DND-41 (cell line): ENCODE measurements around the gene RARRES1.

Experiments
- ATAC-seq: fragments of 200-7000 bp; cut with Tn5 transposase; 3 replicates; pipeline ENCODE4 v1.9.1; 2021; ENCODE audit warnings: low read depth; ENCODE audit not compliant: insufficient read depth
- DNase-seq: peaks from one replicate; pipeline ENCODE4 v3.0.0-alpha.2; 2020
- H2AFZ ChIP-seq: 2 replicates; pipeline ENCODE4 v1.6.0; 2012; ENCODE audit warnings: low read depth, low read length
- H3K27ac ChIP-seq: 2 replicates; pipeline ENCODE4 v1.5.1; 2012; ENCODE audit warnings: low read length, inconsistent platforms
- H3K27me3 ChIP-seq: fragments of 200-600 bp; sonication (generic); 2 replicates; pipeline ENCODE4 v1.6.0; 2012; ENCODE audit warnings: low read length, mild to moderate bottlenecking, inconsistent platforms; ENCODE audit not compliant: insufficient read depth, poor library complexity
- H3K36me3 ChIP-seq: 2 replicates; pipeline ENCODE4 v1.5.1; 2012; ENCODE audit warnings: low read length, inconsistent platforms; ENCODE audit not compliant: insufficient read depth
- H3K4me1 ChIP-seq: 2 replicates; pipeline ENCODE4 v1.5.1; 2012; ENCODE audit warnings: mild to moderate bottlenecking, low read length; ENCODE audit not compliant: insufficient read depth
- H3K4me2 ChIP-seq: 2 replicates; pipeline ENCODE4 v1.6.0; 2012; ENCODE audit warnings: mild to moderate bottlenecking, moderate library complexity, low read length, inconsistent platforms; ENCODE audit not compliant: insufficient read depth
- H3K4me3 ChIP-seq, 2 experiments: fragments of 200-600 bp in 1 of 2; shearing (Covaris generic) in 1 of 2; 2 replicates each; pipeline ENCODE4 v1.5.1; 2012 to 2016; ENCODE audit warnings: inconsistent platforms in 2 of 2, low read length in 2 of 2, mild to moderate bottlenecking in 2 of 2, low read depth in 1 of 2, moderate library complexity in 1 of 2
- H3K79me2 ChIP-seq: 2 replicates; pipeline ENCODE4 v1.6.0; 2012; ENCODE audit warnings: low read length, inconsistent platforms; ENCODE audit not compliant: insufficient read depth
- H3K9ac ChIP-seq: 2 replicates; pipeline ENCODE4 v1.6.0; 2012; ENCODE audit warnings: low read depth, mild to moderate bottlenecking, inconsistent platforms, low read length, moderate library complexity
- H3K9me3 ChIP-seq: 2 replicates; pipeline ENCODE4 v1.5.1; 2012; ENCODE audit warnings: low read length, moderate library complexity, mild to moderate bottlenecking, inconsistent platforms; ENCODE audit not compliant: insufficient read depth, severe bottlenecking
- H4K20me1 ChIP-seq: 2 replicates; pipeline ENCODE4 v1.6.0; 2012; ENCODE audit warnings: low read length; ENCODE audit not compliant: insufficient read depth
- EZH2 ChIP-seq: IDR thresholded peaks from 3 replicates; pipeline ENCODE4 v1.6.1; 2012; ENCODE audit warnings: borderline replicate concordance, low read depth, mild to moderate bottlenecking, moderate library complexity, low read length, inconsistent platforms; ENCODE audit not compliant: severe bottlenecking
- TF ChIP-seq, protein P1 (sequence below): IDR thresholded peaks from 2 replicates; pipeline ENCODE4 v1.5.1; 2012; ENCODE audit warnings: borderline replicate concordance, low read length, moderate library complexity, mild to moderate bottlenecking; ENCODE audit not compliant: poor library complexity, severe bottlenecking; ENCODE audit errors: extremely low read depth

RARRES1 gene, protein sequence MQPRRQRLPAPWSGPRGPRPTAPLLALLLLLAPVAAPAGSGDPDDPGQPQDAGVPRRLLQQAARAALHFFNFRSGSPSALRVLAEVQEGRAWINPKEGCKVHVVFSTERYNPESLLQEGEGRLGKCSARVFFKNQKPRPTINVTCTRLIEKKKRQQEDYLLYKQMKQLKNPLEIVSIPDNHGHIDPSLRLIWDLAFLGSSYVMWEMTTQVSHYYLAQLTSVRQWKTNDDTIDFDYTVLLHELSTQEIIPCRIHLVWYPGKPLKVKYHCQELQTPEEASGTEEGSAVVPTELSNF

DNA sequence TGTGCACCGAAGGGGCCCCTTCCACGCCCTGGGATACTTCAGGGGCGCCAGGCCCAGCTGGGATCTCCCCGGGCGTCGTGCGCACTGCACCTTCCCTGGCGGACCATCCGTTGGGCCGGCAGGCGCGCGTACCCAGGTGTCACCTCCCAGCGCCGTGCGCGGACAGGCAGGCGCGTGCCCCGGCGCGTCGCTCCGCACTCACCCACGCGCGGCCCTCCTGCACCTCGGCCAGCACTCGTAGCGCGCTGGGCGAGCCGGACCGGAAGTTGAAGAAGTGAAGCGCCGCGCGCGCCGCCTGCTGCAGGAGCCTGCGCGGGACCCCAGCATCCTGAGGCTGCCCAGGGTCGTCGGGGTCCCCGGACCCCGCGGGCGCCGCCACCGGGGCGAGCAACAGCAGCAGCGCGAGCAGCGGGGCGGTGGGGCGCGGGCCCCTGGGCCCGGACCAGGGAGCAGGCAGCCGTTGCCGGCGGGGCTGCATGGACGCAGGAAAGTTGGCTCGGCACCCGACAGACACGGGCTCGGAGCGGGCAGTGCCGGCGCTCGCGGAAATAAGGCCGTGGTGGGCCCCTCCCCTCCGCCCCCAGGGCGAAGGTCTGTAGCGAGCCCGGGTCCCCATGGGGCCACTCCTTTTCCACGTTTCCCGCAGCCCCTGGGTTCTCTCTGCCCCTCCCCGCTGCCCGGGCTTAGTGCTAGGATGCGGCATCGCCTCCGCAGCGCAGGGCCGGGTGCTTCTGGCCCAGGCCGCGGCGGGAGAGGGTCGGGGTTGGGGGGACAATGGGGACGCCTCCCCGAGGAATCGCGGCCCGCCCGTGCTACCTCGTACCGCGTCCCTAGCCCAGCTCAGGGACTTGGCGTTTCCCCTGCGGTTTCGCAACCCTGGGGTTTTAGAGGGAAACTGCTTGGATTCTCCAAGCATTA lies at the start of gene RARRES1:
Gene RARRES1 (minus strand): TSS at position 520 of the 918 bp plus-strand sequence. CDS start 42 bp downstream, at position 478.
- Histone ChIP-seq H3K4me1 (peaks cover 2% of the 10 kb centered on the region; the same call in 1 of the 2 replicates), H3K36me3 (no peaks in the 10 kb centered on the region), H3K4me2 (no peak within 1 kb of the TSS), H2AFZ (no peak within 1 kb of the TSS), H3K79me2 (no peaks in the 10 kb centered on the region), H3K9me3 (peaks cover 7% of the 10 kb centered on the region), H3K4me3 (no peak within 1 kb of the TSS), H3K27ac (no peak within 1 kb of the TSS), H3K27me3 (no peaks in the 10 kb centered on the region), H3K9ac (no peak within 1 kb of the TSS), H4K20me1 (no peaks in the 10 kb centered on the region)
- DNase-seq (no peak), ATAC-seq (no peak)
- no peak for TF ChIP-seq EZH2
- TF ChIP-seq, protein P1, sequence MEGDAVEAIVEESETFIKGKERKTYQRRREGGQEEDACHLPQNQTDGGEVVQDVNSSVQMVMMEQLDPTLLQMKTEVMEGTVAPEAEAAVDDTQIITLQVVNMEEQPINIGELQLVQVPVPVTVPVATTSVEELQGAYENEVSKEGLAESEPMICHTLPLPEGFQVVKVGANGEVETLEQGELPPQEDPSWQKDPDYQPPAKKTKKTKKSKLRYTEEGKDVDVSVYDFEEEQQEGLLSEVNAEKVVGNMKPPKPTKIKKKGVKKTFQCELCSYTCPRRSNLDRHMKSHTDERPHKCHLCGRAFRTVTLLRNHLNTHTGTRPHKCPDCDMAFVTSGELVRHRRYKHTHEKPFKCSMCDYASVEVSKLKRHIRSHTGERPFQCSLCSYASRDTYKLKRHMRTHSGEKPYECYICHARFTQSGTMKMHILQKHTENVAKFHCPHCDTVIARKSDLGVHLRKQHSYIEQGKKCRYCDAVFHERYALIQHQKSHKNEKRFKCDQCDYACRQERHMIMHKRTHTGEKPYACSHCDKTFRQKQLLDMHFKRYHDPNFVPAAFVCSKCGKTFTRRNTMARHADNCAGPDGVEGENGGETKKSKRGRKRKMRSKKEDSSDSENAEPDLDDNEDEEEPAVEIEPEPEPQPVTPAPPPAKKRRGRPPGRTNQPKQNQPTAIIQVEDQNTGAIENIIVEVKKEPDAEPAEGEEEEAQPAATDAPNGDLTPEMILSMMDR = no peak

DNA sequence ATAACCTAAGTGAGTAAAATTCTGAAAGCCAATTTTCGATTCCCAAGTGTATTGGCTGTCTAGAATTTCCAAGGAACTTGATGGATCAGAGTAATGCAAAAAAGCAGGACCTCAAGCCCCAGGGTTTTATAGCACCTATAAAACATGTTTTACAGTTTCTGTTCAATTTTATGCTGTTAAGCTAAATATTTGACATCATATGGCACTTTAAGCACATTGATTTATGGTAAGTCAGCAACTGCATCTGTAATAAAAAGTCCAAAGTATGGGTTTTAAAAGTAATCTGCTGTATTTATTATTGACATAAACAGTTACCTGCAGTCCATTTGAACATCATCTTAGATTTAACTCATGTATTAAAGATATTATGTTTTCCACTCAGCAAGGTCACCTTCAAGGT lies 49.6 kb upstream of the RARRES1 start:
- H3K4me1 ChIP-seq = no peaks in the 10 kb centered on the region
- ATAC-seq (no peak), DNase-seq (no peak)
- H3K9me3 ChIP-seq = peaks cover 4% of the 10 kb centered on the region
- no peak overlapping the region for H3K9ac ChIP-seq
- no peaks in the 10 kb centered on the region for H3K79me2 ChIP-seq
- H3K27ac ChIP-seq = no peak overlapping the region
- no peak overlapping the region for H3K4me3 ChIP-seq
- no peak overlapping the region for H2AFZ ChIP-seq
- no peaks in the 10 kb centered on the region for H3K36me3 ChIP-seq
- H4K20me1 ChIP-seq = no peaks in the 10 kb centered on the region
- TF ChIP-seq, protein P1 = no peak
- no peak for TF ChIP-seq EZH2
- H3K27me3 ChIP-seq = no peaks in the 10 kb centered on the region
- H3K4me2 ChIP-seq = no peak overlapping the region

DNA sequence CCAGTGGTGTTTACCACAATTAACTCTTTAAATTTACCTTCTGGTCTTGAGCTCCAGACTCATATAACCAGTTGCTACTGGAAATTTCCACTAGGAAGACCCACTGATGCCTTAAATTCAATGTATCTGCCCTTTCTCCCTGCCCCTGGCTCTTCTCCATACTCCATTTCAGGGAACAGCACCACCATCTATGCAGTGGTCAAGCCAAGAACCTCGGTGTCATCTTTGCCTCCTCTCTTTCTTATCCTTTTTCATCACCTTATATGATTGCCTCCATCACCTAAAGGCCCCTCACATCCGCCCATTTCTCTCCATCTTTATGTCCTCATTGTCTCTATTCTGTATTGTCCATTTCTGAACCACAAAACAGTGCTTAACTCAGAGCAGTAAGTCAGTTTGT lies 48.9 kb upstream of the RARRES1 start:
- H2AFZ ChIP-seq = no peak overlapping the region
- no peaks in the 10 kb centered on the region for H3K4me1 ChIP-seq
- no peak overlapping the region for H3K4me2 ChIP-seq
- H3K9me3 ChIP-seq = peaks cover 4% of the 10 kb centered on the region
- no peak overlapping the region for H3K4me3 ChIP-seq
- no peak for DNase-seq
- H3K9ac ChIP-seq = no peak overlapping the region
- H3K36me3 ChIP-seq = no peaks in the 10 kb centered on the region
- TF ChIP-seq EZH2 = no peak
- TF ChIP-seq, protein P1 = no peak
- ATAC-seq = no peak
- no peaks in the 10 kb centered on the region for H3K27me3 ChIP-seq
- no peaks in the 10 kb centered on the region for H3K79me2 ChIP-seq
- H3K27ac ChIP-seq = no peak overlapping the region
- no peaks in the 10 kb centered on the region for H4K20me1 ChIP-seq
